Ovary (tissue), 3 donors: Measurements from ENCODE around the gene DHRS3.

Experiments
- EP300 ChIP-seq: sonication (generic); formaldehyde crosslinking; IDR thresholded peaks from one replicate; pipeline ENCODE4 v1.6.1; 2017; ENCODE audit warnings: antibody characterized with exemption
- POLR2A ChIP-seq: fragments of 450-650 bp; IDR thresholded peaks from one replicate; pipeline ENCODE4 v1.6.1; 2017; ENCODE audit warnings: antibody characterized with exemption, mild to moderate bottlenecking, moderate library complexity
- TF ChIP-seq, protein P1 (sequence below), 3 donors: fragments of 450-650 bp in 2 of 3; fragments of 200-600 bp in 1 of 3; IDR thresholded peaks; one replicate each; pipeline versions ENCODE4 v1.5.1 to v1.8.0; 2016 to 2022; ENCODE audit warnings: antibody characterized with exemption in 3 of 3, mild to moderate bottlenecking in 1 of 3
- donor health status: DM: no; HTN: no; CAD: no.

DNA sequence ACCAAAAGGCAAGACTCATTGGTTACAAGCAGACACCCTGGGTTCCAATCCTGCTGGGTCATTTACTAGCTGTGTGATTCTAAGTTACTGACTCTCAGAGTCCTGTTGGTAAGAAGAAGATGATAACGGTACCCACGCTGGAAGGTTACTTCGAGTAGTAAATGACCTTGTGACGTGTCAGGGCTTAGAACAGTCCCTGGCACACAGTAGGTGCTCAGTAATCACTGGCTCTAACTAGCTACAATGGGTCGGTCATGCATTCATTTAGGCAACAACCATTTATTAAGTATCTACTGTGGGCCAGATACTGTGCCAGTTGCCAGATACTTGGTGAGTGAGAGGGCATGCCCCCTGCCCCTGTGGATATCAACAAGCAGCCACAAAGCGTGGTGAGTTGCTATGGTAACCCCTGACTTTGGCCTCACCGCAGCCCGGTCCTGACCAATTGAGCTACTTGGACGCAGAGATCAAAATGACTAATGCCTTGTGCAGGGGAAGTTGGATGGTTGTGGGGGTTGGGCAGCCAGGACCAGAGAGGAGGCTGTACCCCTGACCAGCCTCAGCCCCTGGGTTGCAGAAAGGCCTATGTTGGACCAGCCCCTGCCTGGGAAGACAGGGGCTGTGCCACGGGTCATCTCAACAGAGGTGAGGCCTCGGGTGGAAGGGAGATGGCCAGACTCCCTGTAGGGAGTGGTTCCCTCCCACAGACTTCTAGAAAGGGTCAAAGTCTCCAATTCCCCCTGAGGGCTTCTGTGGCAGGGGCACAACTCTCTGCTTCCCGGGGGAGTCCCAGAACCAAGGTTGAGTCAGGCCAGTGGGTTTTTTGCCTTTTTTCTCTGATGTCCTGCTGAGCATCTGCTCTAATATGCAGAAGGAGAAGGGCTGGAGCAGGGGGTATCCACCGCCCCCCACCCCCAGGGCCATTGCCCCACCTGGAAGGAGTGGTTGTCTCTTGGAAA, 16.0 kb downstream of the DHRS3 start:
- TF ChIP-seq POLR2A: no peak
- TF ChIP-seq, protein P1, sequence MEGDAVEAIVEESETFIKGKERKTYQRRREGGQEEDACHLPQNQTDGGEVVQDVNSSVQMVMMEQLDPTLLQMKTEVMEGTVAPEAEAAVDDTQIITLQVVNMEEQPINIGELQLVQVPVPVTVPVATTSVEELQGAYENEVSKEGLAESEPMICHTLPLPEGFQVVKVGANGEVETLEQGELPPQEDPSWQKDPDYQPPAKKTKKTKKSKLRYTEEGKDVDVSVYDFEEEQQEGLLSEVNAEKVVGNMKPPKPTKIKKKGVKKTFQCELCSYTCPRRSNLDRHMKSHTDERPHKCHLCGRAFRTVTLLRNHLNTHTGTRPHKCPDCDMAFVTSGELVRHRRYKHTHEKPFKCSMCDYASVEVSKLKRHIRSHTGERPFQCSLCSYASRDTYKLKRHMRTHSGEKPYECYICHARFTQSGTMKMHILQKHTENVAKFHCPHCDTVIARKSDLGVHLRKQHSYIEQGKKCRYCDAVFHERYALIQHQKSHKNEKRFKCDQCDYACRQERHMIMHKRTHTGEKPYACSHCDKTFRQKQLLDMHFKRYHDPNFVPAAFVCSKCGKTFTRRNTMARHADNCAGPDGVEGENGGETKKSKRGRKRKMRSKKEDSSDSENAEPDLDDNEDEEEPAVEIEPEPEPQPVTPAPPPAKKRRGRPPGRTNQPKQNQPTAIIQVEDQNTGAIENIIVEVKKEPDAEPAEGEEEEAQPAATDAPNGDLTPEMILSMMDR (IDR thresholded peaks at IDR 0.05): no peak
- no peak for TF ChIP-seq EP300
